Mucosa of rectum (tissue), 2 donors: ENCODE data around the gene GLT1D1.
"Not testable (repeated sequence)": the region's sequence is repeated elsewhere in the genome, so short reads cannot be mapped to it uniquely, and the experiment has no call there.

Source experiments
- H3K27ac ChIP-seq, 2 donors: one replicate each; pipeline ENCODE4 v1.7.0; 2013; ENCODE audit warnings: inconsistent platforms in 2 of 2, low read depth in 2 of 2, low read length in 2 of 2
- H3K27me3 ChIP-seq, 2 donors: one replicate each; pipeline ENCODE4 v1.7.0; 2013; ENCODE audit warnings: low read length in 2 of 2; ENCODE audit not compliant: control insufficient read depth in 2 of 2, insufficient read depth in 2 of 2
- H3K36me3 ChIP-seq, 2 donors: one replicate each; pipeline ENCODE4 v1.7.0; 2013; ENCODE audit warnings: low read length in 2 of 2; ENCODE audit not compliant: control insufficient read depth in 2 of 2, insufficient read depth in 2 of 2
- H3K4me1 ChIP-seq, 2 donors: one replicate each; pipeline ENCODE4 v1.7.0; 2013; ENCODE audit warnings: low read length in 2 of 2, mild to moderate bottlenecking in 1 of 2; ENCODE audit not compliant: control insufficient read depth in 2 of 2, insufficient read depth in 2 of 2
- H3K4me3 ChIP-seq, 2 donors: one replicate each; pipeline ENCODE4 v1.7.0; 2013; ENCODE audit warnings: low read length in 2 of 2
- H3K9ac ChIP-seq, 2 donors: one replicate each; pipeline ENCODE4 v1.7.0; 2013; ENCODE audit warnings: low read length in 2 of 2, low read depth in 1 of 2, mild to moderate bottlenecking in 1 of 2
- H3K9me3 ChIP-seq, 2 donors: one replicate each; pipeline ENCODE4 v1.7.0; 2013; ENCODE audit warnings: low read length in 2 of 2; ENCODE audit not compliant: control insufficient read depth in 2 of 2
- donor health status: healthy.
- donor health status: Normal muscosa, but diverticular disease.

Gene GLT1D1

GRCh38 chr12:128840862-128841468 lies 12.3 kb upstream of the GLT1D1 start:
- Histone ChIP-seq H3K27ac (no peak overlapping the region), H3K4me1 (peaks cover 0 to 4% of the 10 kb centered on the region in 2 donors), H3K27me3 (no peaks in the 10 kb centered on the region), H3K36me3 (no peaks in the 10 kb centered on the region), H3K9ac (no peak overlapping the region), H3K9me3 (no peaks in the 10 kb centered on the region), H3K4me3 (no peak overlapping the region)

GRCh38 chr12:128842579-128842978 lies 10.7 kb upstream of the GLT1D1 start:
- Histone ChIP-seq H3K4me3 (no peak overlapping the region), H3K27ac (no peak overlapping the region), H3K9me3 (no peaks in the 10 kb centered on the region), H3K36me3 (no peaks in the 10 kb centered on the region), H3K9ac (no peak overlapping the region), H3K27me3 (no peaks in the 10 kb centered on the region), H3K4me1 (peaks cover 0 to 4% of the 10 kb centered on the region in 2 donors)

- Histone ChIP-seq H3K36me3 (no peaks in the 10 kb centered on the region), H3K27ac (no peak overlapping the region), H3K9ac (no peak overlapping the region), H3K4me1 (peaks cover 0 to 4% of the 10 kb centered on the region in 2 donors), H3K4me3 (no peak overlapping the region), H3K27me3 (no peaks in the 10 kb centered on the region), H3K9me3 (no peaks in the 10 kb centered on the region)
These were observed 9.7 kb upstream of the GLT1D1 start for GRCh38 chr12:128843538-128843937.

DNA sequence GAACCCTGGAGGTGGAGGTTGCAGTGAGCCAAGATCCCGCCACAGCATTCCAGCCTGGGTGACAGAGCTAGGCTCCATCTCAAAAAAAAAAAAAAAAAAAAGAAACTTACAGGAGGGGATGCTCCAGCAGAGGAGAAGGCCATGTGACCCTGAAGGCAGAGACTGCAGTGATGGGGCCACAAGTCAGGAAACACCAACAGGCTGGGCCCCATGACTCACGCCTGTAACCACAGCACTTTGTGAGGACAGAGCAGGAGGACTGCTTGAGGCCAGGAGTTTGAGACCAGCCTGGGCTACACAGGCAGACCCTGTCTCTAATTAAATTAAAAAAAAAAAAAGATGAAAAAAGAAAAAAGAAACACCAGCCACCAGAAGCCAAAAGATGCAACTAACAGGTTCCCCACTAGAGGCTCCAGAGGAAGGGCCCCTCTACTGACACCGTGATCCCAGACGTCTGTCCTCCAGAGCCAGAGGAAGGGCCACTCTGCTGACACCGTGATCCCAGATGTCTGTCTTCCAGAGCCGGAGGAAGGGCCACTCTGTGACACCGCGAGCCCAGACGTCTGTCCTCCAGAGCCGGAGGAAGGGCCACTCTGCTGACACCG lies 9.1 kb upstream of the GLT1D1 start:
- Histone ChIP-seq H3K27me3 (no peaks in the 10 kb centered on the region), H3K4me3 (no peak overlapping the region), H3K9ac (no peak overlapping the region), H3K4me1 (peaks cover 0 to 4% of the 10 kb centered on the region in 2 donors), H3K9me3 (no peaks in the 10 kb centered on the region), H3K27ac (no peak overlapping the region), H3K36me3 (no peaks in the 10 kb centered on the region)

DNA sequence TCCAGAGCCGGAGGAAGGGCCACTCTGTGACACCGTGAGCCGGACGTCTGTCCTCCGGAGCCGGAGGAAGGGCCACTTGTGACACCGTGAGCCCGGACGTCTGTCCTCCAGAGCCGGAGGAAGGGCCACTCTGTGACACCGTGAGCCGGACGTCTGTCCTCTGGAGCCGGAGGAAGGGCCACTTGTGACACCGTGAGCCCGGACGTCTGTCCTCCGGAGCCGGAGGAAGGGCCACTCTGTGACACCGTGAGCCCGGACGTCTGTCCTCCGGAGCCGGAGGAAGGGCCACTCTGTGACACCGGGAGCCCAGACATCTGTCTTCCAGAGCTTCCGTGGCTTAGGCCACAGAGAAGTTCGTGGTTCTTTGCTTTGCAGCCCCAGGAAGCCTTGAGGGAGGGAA lies 6.6 kb upstream of the GLT1D1 start:
- not testable (repeated sequence) for H3K9me3 ChIP-seq, H3K9ac ChIP-seq, H3K36me3 ChIP-seq, H3K27me3 ChIP-seq, H3K27ac ChIP-seq, H3K4me1 ChIP-seq, H3K4me3 ChIP-seq

- H3K9me3 ChIP-seq, result no peaks in the 10 kb centered on the region
- no peaks in the 10 kb centered on the region for H3K27me3 ChIP-seq
- H3K27ac ChIP-seq, result no peak overlapping the region
- no peak overlapping the region for H3K9ac ChIP-seq
- no peaks in the 10 kb centered on the region for H3K4me1 ChIP-seq
- H3K4me3 ChIP-seq, result no peak overlapping the region
- H3K36me3 ChIP-seq, result no peaks in the 10 kb centered on the region
These were observed 4.9 kb upstream of the GLT1D1 start for GRCh38 chr12:128848371-128848770.

DNA sequence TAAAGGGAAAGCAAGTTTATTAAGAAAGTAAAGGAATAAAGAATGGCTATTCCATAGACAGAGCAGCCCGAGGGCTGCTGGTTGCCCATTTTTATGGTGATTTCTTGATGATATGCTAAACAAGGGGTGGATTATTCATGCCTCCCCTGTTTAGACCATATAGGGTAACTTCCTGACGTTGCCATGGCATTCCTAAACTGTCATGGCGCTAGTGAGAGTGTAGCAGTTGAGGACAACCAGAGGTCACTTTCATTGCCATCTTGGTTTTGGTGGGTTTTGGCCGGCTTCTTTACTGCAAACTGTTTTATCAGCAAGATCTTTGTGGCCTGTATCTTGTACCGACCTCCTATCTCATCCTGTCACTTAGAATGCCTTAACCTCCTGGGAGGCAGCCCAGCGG lies 3.5 kb upstream of the GLT1D1 start:
- H3K36me3 ChIP-seq, H3K4me1 ChIP-seq, H3K27me3 ChIP-seq, H3K4me3 ChIP-seq, H3K9ac ChIP-seq, H3K27ac ChIP-seq, H3K9me3 ChIP-seq: not testable (repeated sequence)

- Histone ChIP-seq H3K27ac (no peak overlapping the region), H3K9ac (no peak overlapping the region), H3K4me1 (no peaks in the 10 kb centered on the region), H3K27me3 (peaks cover 0 to 2% of the 10 kb centered on the region in 2 donors), H3K36me3 (no peaks in the 10 kb centered on the region), H3K9me3 (no peaks in the 10 kb centered on the region), H3K4me3 (no peak overlapping the region)
These were observed 2.9 kb upstream of the GLT1D1 start for GRCh38 chr12:128850400-128850799.

DNA sequence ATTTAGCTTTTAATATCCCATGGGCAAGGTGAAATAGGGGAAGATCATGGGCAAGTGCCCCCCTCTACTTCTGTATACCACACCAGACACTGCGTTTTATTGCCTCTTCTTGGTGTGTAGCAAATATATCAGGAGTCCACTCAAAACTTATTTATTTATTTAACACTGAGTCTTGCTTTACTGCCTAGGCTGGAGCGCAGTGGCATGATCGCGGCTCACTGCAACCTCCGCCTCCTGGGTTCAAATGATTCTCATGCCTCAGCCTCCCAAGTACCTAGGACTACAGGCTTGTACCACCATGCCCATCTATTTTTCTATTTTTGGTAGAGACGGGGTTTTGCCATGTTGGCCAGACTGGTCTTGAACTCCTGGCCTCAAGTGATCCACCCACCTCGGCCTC lies 1.8 kb upstream of the GLT1D1 start:
- not testable (repeated sequence) for H3K4me3 ChIP-seq, H3K36me3 ChIP-seq, H3K27me3 ChIP-seq, H3K9me3 ChIP-seq, H3K27ac ChIP-seq, H3K4me1 ChIP-seq, H3K9ac ChIP-seq

- Histone ChIP-seq H3K4me1 (no peaks in the 10 kb centered on the region), H3K36me3 (no peaks in the 10 kb centered on the region), H3K27me3 (peaks cover 0 to 5% of the 10 kb centered on the region in 2 donors), H3K9ac (no peak overlapping the region), H3K9me3 (no peaks in the 10 kb centered on the region), H3K27ac (no peak overlapping the region), H3K4me3 (no peak overlapping the region)
These were observed 1.1 kb upstream of the GLT1D1 start for GRCh38 chr12:128852026-128852698.
